GM23338 (cell line): Measurements from ENCODE around the gene TPP1. TPM values are rescaled to one million over a fixed set of nuclear protein-coding genes. Genes with fewer than 3 reads are reported as not detected.
A peak's percentile ranks its signal among the peaks of the same experiment; 100 is the strongest.

Experiments
- ATAC-seq: fragments of 200-7000 bp; cut with Tn5 transposase; 3 replicates; pipeline ENCODE4 v1.9.1; 2020
- DNase-seq: peaks from one replicate; pipeline ENCODE4 v3.0.0-alpha.2; 2015; ENCODE audit warnings: low spot score
- H2AFZ ChIP-seq: fragments of 200-600 bp; sonication (generic); 2 replicates; pipeline ENCODE4 v1.8.0; 2016; ENCODE audit warnings: antibody characterized with exemption, mild to moderate bottlenecking, moderate library complexity
- H3F3A ChIP-seq: fragments of 200-600 bp; sonication (generic); replicated peaks from 2 replicates; pipeline ENCODE4 v1.8.0; 2017; ENCODE audit warnings: antibody characterized with exemption, mixed run types, low read depth
- H3K27ac ChIP-seq: fragments of 200-600 bp; sonication (generic); 2 replicates; pipeline ENCODE4 v1.6.1; 2016; ENCODE audit warnings: low read depth
- H3K27me3 ChIP-seq: fragments of 200-600 bp; sonication (generic); 2 replicates; pipeline ENCODE4 v1.8.0; 2016; ENCODE audit warnings: mild to moderate bottlenecking, mixed run types, moderate library complexity; ENCODE audit not compliant: insufficient read depth
- H3K36me3 ChIP-seq: fragments of 200-600 bp; sonication (generic); 2 replicates; pipeline ENCODE4 v1.8.0; 2016; ENCODE audit warnings: mild to moderate bottlenecking; ENCODE audit not compliant: insufficient read depth
- H3K4me1 ChIP-seq: fragments of 200-600 bp; sonication (generic); 2 replicates; pipeline ENCODE4 v1.8.0; 2016; ENCODE audit warnings: mild to moderate bottlenecking, moderate library complexity; ENCODE audit not compliant: insufficient read depth
- H3K4me2 ChIP-seq: fragments of 200-600 bp; sonication (generic); 2 replicates; pipeline ENCODE4 v1.7.1; 2017; ENCODE audit warnings: mixed run types
- H3K4me3 ChIP-seq: fragments of 200-600 bp; sonication (generic); 2 replicates; pipeline ENCODE4 v1.6.1; 2016; ENCODE audit warnings: mixed run types
- H3K79me2 ChIP-seq: fragments of 200-600 bp; sonication (generic); replicated peaks from 2 replicates; pipeline ENCODE4 v1.8.0; 2017; ENCODE audit warnings: mild to moderate bottlenecking; ENCODE audit not compliant: insufficient read depth
- H3K9me2 ChIP-seq: fragments of 200-600 bp; sonication (generic); 2 replicates; pipeline ENCODE4 v1.8.0; 2017; ENCODE audit not compliant: insufficient read depth
- H4K20me1 ChIP-seq: fragments of 200-600 bp; sonication (generic); replicated peaks from 2 replicates; pipeline ENCODE4 v1.8.0; 2017; ENCODE audit warnings: mild to moderate bottlenecking; ENCODE audit not compliant: insufficient read depth
- H3K27ac Mint-ChIP-seq: 2 replicates; pipeline ENCODE4 v1.8.0; 2020; ENCODE audit warnings: inconsistent platforms, mild to moderate bottlenecking, moderate library complexity, mixed read lengths
- H3K27me3 Mint-ChIP-seq: 3 replicates; pipeline ENCODE4 v1.8.0; 2022; ENCODE audit warnings: low read depth, mild to moderate bottlenecking, moderate library complexity, mixed read lengths, inconsistent platforms; ENCODE audit not compliant: insufficient read depth, poor library complexity
- H3K36me3 Mint-ChIP-seq: 3 replicates; pipeline ENCODE4 v1.8.0; 2021; ENCODE audit warnings: low read depth, mild to moderate bottlenecking, inconsistent platforms, moderate library complexity, mixed read lengths
- H3K4me1 Mint-ChIP-seq: 3 replicates; pipeline ENCODE4 v1.8.0; 2020; ENCODE audit warnings: mild to moderate bottlenecking, inconsistent platforms, mixed read lengths
- H3K4me3 Mint-ChIP-seq: 3 replicates; pipeline ENCODE4 v1.8.0; 2021; ENCODE audit warnings: moderate library complexity, mild to moderate bottlenecking, inconsistent platforms, mixed read lengths
- H3K9me3 Mint-ChIP-seq: 3 replicates; pipeline ENCODE4 v1.8.0; 2020; ENCODE audit warnings: moderate library complexity, mild to moderate bottlenecking, inconsistent platforms, mixed read lengths
- CREB1 ChIP-seq: fragments of 250-450 bp; sonication (Bioruptor Pico); IDR thresholded peaks from 2 replicates; pipeline ENCODE4 v1.5.0; 2020; ENCODE audit warnings: low read depth, mild to moderate bottlenecking, moderate library complexity
- EZH2 ChIP-seq: fragments of 200-600 bp; sonication (generic); IDR thresholded peaks from one replicate; pipeline ENCODE4 v1.8.0; 2017; ENCODE audit warnings: antibody characterized with exemption, mild to moderate bottlenecking, low read depth; ENCODE audit not compliant: unreplicated experiment
- EZH2phosphoT487 ChIP-seq: fragments of 200-600 bp; sonication (generic); IDR thresholded peaks from one replicate; pipeline ENCODE4 v1.8.1; 2018; ENCODE audit warnings: antibody characterized with exemption; ENCODE audit not compliant: unreplicated experiment
- JUNB ChIP-seq: IDR thresholded peaks from one replicate; pipeline ENCODE4 v1.6.1; 2016; ENCODE audit warnings: antibody characterized with exemption; ENCODE audit not compliant: unreplicated experiment
- NANOG ChIP-seq: IDR thresholded peaks from 2 replicates; pipeline ENCODE4 v1.6.1; 2016; ENCODE audit warnings: antibody characterized with exemption, borderline replicate concordance
- POLR2AphosphoS5 ChIP-seq: IDR thresholded peaks from 2 replicates; pipeline ENCODE4 v1.6.1; 2016; ENCODE audit warnings: antibody characterized with exemption, low read depth
- STAT1 ChIP-seq: IDR thresholded peaks from one replicate; pipeline ENCODE4 v1.6.1; 2016; ENCODE audit warnings: antibody characterized with exemption; ENCODE audit not compliant: unreplicated experiment
- ZNF114 ChIP-seq: fragments of 250-450 bp; sonication (Bioruptor Pico); IDR thresholded peaks from 2 replicates; pipeline ENCODE4 v1.5.0; 2020; ENCODE audit warnings: mild to moderate bottlenecking, moderate library complexity
- ZNF331 ChIP-seq: fragments of 250-450 bp; sonication (Bioruptor Pico); IDR thresholded peaks from 2 replicates; pipeline ENCODE4 v1.5.0; 2020; ENCODE audit warnings: low read depth, mild to moderate bottlenecking, moderate library complexity
- polyA plus RNA-seq: library from polyadenylated mRNA; unstranded; fragments of >200 nt; fragmentation: Nextera tagmentation; extraction: Ambion mirVana; gene quantifications from 2 replicates; pipeline ENCODE4 v1.2.1, GENCODE V29; 2016
- total RNA-seq: library from RNA; depleted of rRNA; stranded (reverse); fragments of >200 nt; shearing (Covaris generic); gene quantifications from 2 replicates; pipeline ENCODE4 v1.2.3, GENCODE V29; 2014
- TF ChIP-seq, protein P1 (sequence below): IDR thresholded peaks from 2 replicates; pipeline ENCODE4 v1.6.1; 2016; ENCODE audit warnings: antibody characterized with exemption
- TF ChIP-seq, protein P2 (sequence below), 2 experiments: fragments of 200-600 bp in 1 of 2; sonication (generic) in 1 of 2; conservative IDR thresholded peaks; 2 replicates each; pipeline versions ENCODE4 v1.5.1 to v1.6.1; 2016 to 2017; ENCODE audit warnings: antibody characterized with exemption in 2 of 2, low read depth in 2 of 2, mild to moderate bottlenecking in 2 of 2, moderate library complexity in 1 of 2
- TF ChIP-seq, protein P3 (sequence below): IDR thresholded peaks from one replicate; pipeline ENCODE4 v1.6.1; 2018; ENCODE audit warnings: antibody characterized with exemption; ENCODE audit not compliant: unreplicated experiment
- TF ChIP-seq, protein P4 (sequence below): fragments of 250-450 bp; sonication (Bioruptor Pico); IDR thresholded peaks from 2 replicates; pipeline ENCODE4 v1.5.0; 2020; ENCODE audit warnings: mild to moderate bottlenecking, moderate library complexity

Gene TPP1
- total and polyA plus RNA-seq, 2 experiments from 2014 or later = 21.7 to 49.7 TPM

DNA sequence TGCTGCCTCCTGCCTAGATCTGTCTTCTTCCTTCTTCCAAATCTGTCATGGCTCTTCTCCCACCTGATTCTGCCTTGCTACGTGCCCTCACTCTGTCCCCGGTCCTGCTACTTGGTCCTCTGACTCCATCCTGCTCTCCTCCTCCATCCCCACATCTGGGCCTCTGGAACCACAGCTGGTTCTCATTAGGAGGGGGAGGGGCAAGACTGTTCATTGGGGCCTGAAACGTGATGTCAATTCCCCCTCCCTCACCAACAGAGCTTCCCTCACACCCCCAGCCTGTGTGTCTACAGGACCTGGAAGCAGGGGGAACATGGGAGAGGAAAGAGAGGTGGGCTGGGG, 27.3 kb upstream of the TPP1 start:
- DNase-seq (peak; percentile 29), ATAC-seq (peak; percentile 22)
- Histone ChIP-seq H3K79me2 (no peaks in the 10 kb centered on the region), H3K4me3 (peak overlapping the region; percentile 27; the same call in 1 of the 2 replicates), H2AFZ (peak overlapping the region; percentile 63; the same call in 1 of the 2 replicates), H3K4me1 (peaks cover 13% of the 10 kb centered on the region; the same call in 1 of the 2 replicates), H3F3A (no peaks in the 10 kb centered on the region), H3K27ac (no peak overlapping the region), H3K9me2 (0 out of 2 replicates have a peak, but pooled peaks cover 7% of the 10 kb centered on the region), H4K20me1 (no peaks in the 10 kb centered on the region), H3K27me3 (0 out of 2 replicates have a peak, but pooled peaks cover 5% of the 10 kb centered on the region), H3K4me2 (peak overlapping the region; percentile 67), H3K36me3 (no peaks in the 10 kb centered on the region)
- Mint-ChIP-seq H3K27ac (no peak overlapping the region), H3K9me3 (no peaks in the 10 kb centered on the region), H3K36me3 (no peaks in the 10 kb centered on the region), H3K27me3 (no peaks in the 10 kb centered on the region), H3K4me3 (no peak overlapping the region), H3K4me1 (no peaks in the 10 kb centered on the region)
- TF ChIP-seq JUNB = no peak
- no peak for TF ChIP-seq EZH2
- no peak for TF ChIP-seq ZNF114 (CRISPR knock-in tag)
- TF ChIP-seq CREB1 (CRISPR knock-in tag) = no peak
- TF ChIP-seq EZH2phosphoT487 = no peak
- TF ChIP-seq ZNF331 (CRISPR knock-in tag) = no peak
- no peak for TF ChIP-seq STAT1
- TF ChIP-seq, protein P1, sequence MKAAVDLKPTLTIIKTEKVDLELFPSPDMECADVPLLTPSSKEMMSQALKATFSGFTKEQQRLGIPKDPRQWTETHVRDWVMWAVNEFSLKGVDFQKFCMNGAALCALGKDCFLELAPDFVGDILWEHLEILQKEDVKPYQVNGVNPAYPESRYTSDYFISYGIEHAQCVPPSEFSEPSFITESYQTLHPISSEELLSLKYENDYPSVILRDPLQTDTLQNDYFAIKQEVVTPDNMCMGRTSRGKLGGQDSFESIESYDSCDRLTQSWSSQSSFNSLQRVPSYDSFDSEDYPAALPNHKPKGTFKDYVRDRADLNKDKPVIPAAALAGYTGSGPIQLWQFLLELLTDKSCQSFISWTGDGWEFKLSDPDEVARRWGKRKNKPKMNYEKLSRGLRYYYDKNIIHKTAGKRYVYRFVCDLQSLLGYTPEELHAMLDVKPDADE = no peak
- TF ChIP-seq, protein P2, sequence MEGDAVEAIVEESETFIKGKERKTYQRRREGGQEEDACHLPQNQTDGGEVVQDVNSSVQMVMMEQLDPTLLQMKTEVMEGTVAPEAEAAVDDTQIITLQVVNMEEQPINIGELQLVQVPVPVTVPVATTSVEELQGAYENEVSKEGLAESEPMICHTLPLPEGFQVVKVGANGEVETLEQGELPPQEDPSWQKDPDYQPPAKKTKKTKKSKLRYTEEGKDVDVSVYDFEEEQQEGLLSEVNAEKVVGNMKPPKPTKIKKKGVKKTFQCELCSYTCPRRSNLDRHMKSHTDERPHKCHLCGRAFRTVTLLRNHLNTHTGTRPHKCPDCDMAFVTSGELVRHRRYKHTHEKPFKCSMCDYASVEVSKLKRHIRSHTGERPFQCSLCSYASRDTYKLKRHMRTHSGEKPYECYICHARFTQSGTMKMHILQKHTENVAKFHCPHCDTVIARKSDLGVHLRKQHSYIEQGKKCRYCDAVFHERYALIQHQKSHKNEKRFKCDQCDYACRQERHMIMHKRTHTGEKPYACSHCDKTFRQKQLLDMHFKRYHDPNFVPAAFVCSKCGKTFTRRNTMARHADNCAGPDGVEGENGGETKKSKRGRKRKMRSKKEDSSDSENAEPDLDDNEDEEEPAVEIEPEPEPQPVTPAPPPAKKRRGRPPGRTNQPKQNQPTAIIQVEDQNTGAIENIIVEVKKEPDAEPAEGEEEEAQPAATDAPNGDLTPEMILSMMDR (conservative IDR thresholded peaks at IDR 0.05; ENCODE audit: low read depth in 2 of 2) = no peak
- TF ChIP-seq POLR2AphosphoS5 = no peak
- TF ChIP-seq NANOG = no peak
- TF ChIP-seq, protein P3, sequence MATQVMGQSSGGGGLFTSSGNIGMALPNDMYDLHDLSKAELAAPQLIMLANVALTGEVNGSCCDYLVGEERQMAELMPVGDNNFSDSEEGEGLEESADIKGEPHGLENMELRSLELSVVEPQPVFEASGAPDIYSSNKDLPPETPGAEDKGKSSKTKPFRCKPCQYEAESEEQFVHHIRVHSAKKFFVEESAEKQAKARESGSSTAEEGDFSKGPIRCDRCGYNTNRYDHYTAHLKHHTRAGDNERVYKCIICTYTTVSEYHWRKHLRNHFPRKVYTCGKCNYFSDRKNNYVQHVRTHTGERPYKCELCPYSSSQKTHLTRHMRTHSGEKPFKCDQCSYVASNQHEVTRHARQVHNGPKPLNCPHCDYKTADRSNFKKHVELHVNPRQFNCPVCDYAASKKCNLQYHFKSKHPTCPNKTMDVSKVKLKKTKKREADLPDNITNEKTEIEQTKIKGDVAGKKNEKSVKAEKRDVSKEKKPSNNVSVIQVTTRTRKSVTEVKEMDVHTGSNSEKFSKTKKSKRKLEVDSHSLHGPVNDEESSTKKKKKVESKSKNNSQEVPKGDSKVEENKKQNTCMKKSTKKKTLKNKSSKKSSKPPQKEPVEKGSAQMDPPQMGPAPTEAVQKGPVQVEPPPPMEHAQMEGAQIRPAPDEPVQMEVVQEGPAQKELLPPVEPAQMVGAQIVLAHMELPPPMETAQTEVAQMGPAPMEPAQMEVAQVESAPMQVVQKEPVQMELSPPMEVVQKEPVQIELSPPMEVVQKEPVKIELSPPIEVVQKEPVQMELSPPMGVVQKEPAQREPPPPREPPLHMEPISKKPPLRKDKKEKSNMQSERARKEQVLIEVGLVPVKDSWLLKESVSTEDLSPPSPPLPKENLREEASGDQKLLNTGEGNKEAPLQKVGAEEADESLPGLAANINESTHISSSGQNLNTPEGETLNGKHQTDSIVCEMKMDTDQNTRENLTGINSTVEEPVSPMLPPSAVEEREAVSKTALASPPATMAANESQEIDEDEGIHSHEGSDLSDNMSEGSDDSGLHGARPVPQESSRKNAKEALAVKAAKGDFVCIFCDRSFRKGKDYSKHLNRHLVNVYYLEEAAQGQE = no peak
- TF ChIP-seq, protein P4, sequence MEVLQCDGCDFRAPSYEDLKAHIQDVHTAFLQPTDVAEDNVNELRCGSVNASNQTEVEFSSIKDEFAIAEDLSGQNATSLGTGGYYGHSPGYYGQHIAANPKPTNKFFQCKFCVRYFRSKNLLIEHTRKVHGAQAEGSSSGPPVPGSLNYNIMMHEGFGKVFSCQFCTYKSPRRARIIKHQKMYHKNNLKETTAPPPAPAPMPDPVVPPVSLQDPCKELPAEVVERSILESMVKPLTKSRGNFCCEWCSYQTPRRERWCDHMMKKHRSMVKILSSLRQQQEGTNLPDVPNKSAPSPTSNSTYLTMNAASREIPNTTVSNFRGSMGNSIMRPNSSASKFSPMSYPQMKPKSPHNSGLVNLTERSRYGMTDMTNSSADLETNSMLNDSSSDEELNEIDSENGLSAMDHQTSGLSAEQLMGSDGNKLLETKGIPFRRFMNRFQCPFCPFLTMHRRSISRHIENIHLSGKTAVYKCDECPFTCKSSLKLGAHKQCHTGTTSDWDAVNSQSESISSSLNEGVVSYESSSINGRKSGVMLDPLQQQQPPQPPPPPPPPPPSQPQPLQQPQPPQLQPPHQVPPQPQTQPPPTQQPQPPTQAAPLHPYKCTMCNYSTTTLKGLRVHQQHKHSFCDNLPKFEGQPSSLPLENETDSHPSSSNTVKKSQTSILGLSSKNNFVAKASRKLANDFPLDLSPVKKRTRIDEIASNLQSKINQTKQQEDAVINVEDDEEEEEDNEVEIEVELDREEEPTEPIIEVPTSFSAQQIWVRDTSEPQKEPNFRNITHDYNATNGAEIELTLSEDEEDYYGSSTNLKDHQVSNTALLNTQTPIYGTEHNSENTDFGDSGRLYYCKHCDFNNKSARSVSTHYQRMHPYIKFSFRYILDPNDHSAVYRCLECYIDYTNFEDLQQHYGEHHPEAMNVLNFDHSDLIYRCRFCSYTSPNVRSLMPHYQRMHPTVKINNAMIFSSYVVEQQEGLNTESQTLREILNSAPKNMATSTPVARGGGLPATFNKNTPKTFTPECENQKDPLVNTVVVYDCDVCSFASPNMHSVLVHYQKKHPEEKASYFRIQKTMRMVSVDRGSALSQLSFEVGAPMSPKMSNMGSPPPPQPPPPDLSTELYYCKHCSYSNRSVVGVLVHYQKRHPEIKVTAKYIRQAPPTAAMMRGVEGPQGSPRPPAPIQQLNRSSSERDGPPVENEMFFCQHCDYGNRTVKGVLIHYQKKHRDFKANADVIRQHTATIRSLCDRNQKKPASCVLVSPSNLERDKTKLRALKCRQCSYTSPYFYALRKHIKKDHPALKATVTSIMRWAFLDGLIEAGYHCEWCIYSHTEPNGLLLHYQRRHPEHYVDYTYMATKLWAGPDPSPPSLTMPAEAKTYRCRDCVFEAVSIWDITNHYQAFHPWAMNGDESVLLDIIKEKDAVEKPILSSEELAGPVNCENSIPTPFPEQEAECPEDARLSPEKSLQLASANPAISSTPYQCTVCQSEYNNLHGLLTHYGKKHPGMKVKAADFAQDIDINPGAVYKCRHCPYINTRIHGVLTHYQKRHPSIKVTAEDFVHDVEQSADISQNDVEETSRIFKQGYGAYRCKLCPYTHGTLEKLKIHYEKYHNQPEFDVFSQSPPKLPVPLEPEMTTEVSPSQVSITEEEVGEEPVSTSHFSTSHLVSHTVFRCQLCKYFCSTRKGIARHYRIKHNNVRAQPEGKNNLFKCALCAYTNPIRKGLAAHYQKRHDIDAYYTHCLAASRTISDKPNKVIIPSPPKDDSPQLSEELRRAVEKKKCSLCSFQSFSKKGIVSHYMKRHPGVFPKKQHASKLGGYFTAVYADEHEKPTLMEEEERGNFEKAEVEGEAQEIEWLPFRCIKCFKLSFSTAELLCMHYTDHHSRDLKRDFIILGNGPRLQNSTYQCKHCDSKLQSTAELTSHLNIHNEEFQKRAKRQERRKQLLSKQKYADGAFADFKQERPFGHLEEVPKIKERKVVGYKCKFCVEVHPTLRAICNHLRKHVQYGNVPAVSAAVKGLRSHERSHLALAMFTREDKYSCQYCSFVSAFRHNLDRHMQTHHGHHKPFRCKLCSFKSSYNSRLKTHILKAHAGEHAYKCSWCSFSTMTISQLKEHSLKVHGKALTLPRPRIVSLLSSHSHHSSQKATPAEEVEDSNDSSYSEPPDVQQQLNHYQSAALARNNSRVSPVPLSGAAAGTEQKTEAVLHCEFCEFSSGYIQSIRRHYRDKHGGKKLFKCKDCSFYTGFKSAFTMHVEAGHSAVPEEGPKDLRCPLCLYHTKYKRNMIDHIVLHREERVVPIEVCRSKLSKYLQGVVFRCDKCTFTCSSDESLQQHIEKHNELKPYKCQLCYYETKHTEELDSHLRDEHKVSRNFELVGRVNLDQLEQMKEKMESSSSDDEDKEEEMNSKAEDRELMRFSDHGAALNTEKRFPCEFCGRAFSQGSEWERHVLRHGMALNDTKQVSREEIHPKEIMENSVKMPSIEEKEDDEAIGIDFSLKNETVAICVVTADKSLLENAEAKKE (CRISPR knock-in tag) = no peak
